Measurements from ENCODE around the gene ZMIZ1.

The ZMIZ1 gene

GRCh38 chr10:79050896-79051555 is 17.7 kb upstream of the ZMIZ1 start:
- no peak for DNase-seq

- DNase-seq, result no peak
Measured at GRCh38 chr10:79051766-79052165, 17.0 kb upstream of the ZMIZ1 start.

DNA sequence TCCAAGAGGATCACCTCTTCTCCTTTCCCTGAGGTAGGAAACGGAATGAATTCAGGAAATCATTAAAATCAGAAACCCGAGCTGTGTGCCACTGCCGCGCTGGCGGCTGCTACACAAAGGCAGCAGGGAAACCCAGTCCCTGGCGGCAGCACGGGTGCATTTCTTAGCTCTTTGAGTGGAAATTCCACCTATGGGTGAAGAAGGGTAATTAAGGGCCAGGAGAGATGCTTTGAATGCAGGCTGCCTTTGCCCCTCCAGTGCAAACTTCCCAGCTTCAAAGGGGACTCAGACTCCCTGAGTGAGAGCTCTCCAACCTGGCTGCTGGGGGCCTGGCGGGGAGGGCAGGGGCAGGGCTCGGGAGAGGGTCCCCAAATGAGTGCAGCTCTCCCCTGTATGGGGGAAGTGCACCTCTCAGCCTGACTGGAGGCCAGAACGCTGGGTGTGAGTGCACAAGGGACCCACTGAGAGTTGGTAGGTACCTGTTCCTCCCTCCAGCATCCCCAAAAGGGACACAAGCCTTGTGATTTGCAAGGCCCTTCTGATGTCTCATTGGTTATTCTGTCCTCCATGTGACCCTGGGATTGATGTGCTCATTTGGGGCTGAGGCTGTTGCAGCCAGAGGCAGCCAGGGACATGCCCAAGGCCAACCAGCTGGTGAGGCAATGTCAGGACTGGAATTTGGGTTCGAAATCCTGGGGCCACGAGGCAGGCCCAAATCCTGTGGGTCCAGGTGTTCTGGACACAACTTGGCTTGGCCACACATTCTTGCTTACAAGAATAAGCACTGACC is 16.3 kb upstream of the ZMIZ1 start:
- DNase-seq, result peak; percentile 40 to 59

DNA sequence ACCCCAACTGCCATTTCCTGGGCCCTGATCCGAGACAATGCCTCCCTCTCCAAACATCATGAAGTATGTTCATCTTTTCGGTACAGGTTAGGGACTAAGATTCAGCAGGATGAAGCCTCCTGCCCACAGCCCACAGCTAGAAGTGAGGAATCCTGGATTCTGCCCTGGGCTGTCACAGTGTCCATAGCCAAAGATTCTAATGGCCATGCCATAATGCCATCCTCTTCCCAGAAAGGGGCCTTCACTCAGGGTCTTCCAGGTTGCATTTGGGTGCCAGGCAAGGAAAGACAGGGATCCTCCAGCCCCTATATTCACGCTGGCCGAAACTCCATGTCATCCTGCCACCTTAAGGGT is 15.7 kb upstream of the ZMIZ1 start:
- no peak for DNase-seq

DNA sequence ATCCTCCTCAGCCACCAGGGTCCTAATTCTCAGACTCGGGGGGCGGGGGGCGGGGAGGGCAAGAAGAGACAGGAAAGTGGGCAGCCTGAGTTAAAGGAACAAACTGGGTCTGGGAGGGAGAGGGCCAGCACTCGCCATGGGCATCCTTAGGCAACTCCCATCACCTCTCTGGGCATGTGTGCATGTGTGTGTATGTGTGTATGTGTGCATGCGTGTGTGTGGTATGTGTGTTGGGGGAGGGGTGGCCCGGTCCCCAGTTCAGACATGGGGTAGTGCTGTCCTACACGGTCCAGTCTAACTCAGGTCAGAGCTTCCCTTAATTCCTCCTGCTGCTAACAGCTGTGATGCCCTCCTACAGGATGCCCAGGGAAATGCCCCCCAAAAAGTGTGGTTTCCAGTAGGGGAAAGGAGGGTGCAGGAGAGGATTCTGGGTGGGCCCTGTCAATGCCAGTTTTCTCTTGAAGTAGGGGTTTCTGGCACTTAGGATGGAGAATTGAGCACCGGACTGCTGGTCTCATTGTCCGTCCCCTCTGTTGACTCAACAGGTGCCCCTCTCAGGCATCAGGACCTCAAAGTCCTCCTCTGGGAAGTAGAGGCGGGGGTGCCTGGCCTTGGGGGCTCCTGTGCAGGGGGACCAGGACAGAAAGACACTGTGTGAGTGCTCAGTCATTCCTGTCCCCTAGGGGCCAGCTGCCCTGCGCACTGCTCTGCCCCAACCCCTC is 15.1 kb upstream of the ZMIZ1 start:
- no peak for DNase-seq

DNA sequence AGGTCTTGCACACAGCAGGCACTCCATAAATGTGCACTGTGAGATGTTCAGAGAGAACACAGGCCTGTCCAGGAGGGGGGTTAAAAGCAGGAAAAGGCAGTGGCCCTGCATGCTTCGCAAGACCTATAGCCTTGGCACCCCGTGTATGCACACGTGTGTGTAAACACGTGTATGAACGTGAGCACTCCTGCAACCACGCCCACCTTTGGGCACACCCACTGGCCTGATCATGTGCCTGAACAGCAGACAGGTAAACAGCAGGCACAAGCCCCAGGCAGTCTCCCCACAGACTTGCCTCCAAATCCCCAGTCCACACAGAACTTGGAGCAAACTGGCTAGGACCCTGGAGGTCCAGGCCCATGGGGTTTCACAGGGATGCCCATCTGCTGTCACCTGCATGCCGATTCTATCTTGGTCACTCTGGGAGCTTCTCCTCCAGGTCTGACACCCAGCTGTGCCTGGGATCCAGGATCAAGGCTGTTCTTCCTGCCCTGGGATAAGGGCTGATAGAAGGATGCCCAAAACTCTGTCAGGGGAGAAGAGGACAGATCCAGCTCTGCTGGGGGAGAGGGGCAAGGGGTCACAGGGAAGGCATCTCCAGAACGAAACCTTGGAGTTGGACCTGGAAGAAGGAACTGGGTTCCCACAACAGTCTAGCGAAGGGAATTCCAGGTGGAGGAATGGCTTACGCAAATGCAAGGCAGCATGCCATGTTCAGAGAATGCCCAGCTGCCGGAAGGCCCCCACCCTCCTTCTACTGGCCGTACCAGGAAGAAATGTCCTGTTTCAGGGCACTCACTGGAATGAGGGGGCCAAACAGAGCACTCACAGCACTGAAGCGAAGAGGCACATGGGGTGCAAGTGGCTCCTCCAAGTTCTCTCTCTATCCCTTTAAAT is 14.3 kb upstream of the ZMIZ1 start:
- DNase-seq, result no peak

GRCh38 chr10:79055100-79055782 is 13.5 kb upstream of the ZMIZ1 start:
- no peak for DNase-seq

GRCh38 chr10:79055892-79056291 is 12.9 kb upstream of the ZMIZ1 start:
- no peak for DNase-seq

DNA sequence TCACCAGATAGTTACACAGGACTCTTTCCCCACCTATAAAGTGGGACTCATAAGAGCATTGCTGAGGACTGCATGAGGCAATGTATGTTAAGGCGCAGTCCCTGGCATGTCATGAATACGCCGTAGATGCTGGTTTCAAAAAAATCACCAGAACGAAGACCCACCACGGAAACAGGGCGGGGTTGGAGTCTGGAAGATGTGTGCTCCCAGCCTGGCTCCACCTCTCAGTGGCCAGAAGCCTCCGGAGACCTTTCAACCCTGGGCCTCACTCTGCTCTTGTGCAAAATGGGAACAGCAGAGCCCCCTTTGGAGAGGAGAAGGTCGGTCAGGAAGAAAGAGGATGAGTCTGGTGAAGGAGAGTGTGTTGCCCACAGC is 12.4 kb upstream of the ZMIZ1 start:
- DNase-seq, result no peak

- DNase-seq, result no peak
Measured at GRCh38 chr10:79056736-79057391, 11.9 kb upstream of the ZMIZ1 start.

GRCh38 chr10:79057481-79058275 is 11.1 kb upstream of the ZMIZ1 start:
- no peak for DNase-seq

DNA sequence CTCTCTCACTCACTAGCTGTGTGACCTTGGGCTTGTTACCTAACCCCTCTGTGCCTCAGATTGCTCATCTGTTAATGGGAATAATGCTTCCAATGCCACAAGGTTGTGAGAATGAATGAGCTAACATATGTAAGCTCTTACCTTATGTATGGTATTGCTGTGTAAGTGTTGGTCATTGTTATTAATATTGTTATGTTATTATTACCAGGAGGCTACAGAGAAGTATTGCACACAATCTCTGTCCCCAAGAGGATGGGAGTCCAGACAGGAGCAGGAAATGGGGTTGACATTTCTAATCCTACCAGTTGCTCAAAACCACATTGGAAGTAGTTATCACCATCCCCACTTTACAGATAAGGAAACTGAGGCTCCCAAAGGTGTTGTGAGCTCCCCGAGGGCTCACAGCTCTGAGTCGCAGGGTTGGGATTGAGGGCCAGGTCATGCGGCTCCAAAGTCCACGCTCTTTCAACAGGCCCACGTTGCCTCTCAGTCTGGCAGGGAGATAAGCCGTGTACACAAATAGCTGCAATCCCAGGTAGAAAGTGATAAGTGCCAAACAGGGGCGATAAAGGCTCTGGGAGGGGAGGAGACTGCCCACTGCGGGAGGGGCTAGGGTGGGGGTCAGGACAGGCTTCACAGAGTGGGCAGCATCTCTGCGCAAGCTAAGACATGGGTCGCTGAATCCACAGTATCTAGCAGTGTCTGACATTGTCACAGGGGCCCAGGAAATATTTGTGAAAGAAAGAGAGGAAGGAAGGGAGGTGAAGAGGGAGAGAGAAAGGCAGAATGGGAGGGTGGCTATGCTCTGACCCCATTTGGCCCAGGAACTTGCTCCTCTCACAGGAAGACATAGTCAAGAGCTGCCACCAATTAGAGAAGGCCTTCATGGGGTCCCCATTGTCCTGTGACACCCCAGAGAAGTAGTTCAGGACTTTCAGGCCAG is 9.6 kb upstream of the ZMIZ1 start:
- no peak for DNase-seq

GRCh38 chr10:79059859-79060379 is 8.8 kb upstream of the ZMIZ1 start:
- DNase-seq, result peak in 1 of 2 donors; percentile 60

- DNase-seq, result no peak
Measured at GRCh38 chr10:79060641-79061255, 8.0 kb upstream of the ZMIZ1 start.

GRCh38 chr10:79061441-79062315 is 7.1 kb upstream of the ZMIZ1 start:
- DNase-seq, result no peak

DNA sequence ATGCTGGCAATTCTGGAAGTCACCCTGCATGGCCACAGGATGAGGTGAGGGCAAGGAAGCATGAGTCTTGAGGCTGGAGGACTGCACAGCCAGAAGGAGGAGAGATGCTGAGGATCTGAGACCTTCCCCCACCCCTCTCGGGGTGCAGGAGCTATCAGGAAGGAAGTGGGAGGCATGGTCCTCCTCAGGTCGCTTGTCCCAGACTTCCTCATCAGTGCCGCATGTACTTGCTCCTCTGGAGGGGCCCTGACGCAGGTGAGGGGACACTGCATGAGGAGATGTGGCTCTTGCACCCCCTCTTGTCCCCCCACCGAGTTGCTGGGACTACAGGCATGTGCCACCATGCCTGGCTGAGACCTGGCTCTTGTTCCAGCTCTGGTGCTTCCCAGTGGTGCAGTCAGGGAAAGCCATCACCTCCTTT is 5.7 kb upstream of the ZMIZ1 start:
- DNase-seq, result no peak

- DNase-seq, result no peak
Measured at GRCh38 chr10:79063661-79064492, 4.9 kb upstream of the ZMIZ1 start.

All from inflammatory macrophage (primary cell).